ENCODE data around the gene REPS1.
"Not testable (repeated sequence)": the region's sequence is repeated elsewhere in the genome, so short reads cannot be mapped to it uniquely, and the experiment has no call there.

Gene REPS1, protein sequence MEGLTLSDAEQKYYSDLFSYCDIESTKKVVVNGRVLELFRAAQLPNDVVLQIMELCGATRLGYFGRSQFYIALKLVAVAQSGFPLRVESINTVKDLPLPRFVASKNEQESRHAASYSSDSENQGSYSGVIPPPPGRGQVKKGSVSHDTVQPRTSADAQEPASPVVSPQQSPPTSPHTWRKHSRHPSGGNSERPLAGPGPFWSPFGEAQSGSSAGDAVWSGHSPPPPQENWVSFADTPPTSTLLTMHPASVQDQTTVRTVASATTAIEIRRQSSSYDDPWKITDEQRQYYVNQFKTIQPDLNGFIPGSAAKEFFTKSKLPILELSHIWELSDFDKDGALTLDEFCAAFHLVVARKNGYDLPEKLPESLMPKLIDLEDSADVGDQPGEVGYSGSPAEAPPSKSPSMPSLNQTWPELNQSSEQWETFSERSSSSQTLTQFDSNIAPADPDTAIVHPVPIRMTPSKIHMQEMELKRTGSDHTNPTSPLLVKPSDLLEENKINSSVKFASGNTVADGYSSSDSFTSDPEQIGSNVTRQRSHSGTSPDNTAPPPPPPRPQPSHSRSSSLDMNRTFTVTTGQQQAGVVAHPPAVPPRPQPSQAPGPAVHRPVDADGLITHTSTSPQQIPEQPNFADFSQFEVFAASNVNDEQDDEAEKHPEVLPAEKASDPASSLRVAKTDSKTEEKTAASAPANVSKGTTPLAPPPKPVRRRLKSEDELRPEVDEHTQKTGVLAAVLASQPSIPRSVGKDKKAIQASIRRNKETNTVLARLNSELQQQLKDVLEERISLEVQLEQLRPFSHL

GRCh38 chr6:138987643-138988468, at the start of gene REPS1:
Gene REPS1, minus strand, starts transcription at chr6:138988253. Its CDS starts 571 bp downstream, at chr6:138987682.
- peak; percentile 90 to 92 for DNase-seq (ENCODE audit: low read depth in 2 of 2)

- no peak for DNase-seq (ENCODE audit: low read depth in 2 of 2)
These were observed 49.4 kb upstream of the REPS1 start for GRCh38 chr6:139037490-139037889.

GRCh38 chr6:139030228-139030963, 42.3 kb upstream of the REPS1 start:
- DNase-seq (ENCODE audit: low read depth in 2 of 2) = no peak

DNA sequence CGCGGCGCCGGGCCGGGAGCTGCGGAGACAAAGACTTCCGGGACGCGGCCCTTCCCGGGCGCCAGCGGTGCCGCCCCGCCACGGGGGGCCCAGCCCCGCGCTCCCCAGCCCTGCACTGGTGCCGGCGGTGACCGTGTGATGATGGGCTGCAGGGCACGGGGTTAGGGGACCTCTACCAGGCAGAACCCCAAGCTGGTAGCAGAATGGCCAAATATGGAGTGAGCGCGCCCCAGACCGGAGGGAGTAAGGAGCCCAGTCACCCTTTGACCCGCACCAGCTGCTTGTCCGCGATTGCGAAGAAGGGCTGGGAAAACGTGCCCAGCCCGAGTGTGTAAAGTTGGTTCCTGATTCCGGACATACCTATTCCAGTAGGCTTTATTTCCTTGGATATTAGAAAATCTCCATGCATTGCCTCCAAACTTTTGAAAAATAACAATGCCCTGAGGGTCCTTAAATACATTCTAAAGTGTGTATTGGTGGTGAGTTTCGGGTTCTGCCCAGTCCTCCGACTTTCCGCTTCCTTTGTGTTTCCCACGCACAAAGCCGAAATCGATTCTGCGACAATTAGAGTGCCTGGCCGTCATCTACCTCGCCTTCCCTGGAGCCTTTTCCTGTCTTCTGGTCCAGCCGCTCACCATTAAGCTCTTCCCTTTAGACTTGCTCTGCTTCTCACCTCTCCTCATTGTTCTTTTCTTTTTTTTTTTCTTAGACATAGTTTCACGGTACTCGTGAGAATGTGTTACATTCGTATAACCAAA, 41.6 kb upstream of the REPS1 start:
- no peak for DNase-seq (ENCODE audit: low read depth in 2 of 2)

- peak; percentile 69 to 76 for DNase-seq (ENCODE audit: low read depth in 2 of 2)
These were observed 40.8 kb upstream of the REPS1 start, which contains the start of gene ABRACL for GRCh38 chr6:139028658-139029469. Gene ABRACL, plus strand, starts transcription at chr6:139028745. Its CDS starts 5,416 bp downstream, at chr6:139034161.

GRCh38 chr6:139028215-139028657, 40.2 kb upstream of the REPS1 start:
- DNase-seq (ENCODE audit: low read depth in 2 of 2) = no peak

DNA sequence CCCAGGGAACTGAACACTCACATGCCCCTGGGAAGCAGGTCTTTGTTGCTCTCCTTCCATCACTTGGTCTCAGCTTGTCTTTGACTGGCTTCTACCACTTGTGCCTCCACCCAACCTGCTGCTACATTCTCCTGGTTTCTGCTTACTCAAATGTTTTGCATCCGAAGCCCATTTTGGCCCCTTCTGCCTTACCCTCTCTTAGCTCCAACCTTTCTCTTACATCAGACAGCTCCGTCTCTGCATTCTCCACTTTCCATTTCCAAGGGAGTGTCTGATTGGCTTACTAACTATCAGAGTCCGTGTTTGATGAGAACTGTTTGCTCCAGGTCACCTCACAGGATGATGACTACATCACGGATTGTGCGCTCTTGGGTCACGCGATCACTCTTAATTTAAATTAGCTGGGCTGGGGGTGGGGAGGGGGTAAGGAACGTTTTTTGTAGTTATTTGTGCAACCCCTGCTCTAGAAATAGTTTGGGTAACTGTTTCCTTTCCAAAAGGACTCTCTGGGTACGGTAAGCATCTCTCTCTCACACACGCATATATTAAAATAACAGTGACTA, 39.6 kb upstream of the REPS1 start:
- DNase-seq (ENCODE audit: low read depth in 2 of 2) = peak; percentile 10 to 14

DNA sequence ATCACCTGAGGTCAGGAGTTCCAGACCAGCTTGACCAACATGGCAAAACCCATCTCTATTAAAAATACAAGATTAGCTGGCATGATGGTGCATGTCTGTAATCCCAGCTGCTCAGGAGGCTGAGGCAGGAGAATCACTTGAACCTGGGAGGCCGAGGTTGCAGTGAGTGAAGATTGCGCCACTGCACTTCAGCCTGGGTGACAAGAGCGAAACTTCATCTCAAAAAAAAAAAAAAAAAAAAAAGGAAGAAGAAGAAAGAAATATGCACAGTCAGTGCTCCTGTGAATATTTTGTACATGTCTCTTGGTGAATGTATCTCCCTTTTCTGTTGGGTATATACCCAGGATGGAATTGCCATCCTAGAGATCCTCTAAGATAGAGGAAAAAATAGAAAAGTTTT, 37.4 kb upstream of the REPS1 start:
- DNase-seq (ENCODE audit: low read depth in 2 of 2) = not testable (repeated sequence)

DNA sequence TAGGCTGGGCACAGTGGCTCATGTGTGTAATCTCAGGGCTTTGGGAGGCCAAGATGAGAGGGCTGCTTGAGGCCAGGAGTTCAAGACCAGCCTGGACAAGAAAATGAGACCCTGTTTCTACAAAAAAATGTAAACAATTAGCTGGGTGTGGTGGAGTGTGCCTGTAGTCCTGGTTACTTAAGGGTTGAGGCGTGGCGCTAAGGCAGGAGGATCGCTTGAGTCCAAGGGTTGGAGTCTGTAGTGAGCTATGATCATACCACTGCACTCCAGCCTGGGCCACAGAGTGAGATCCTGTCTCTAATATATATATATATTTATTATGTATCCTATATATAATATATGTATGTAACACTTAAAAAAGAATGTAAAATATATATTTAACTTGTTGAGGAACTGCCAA, 32.6 kb upstream of the REPS1 start:
- DNase-seq (ENCODE audit: low read depth in 2 of 2) = no peak

DNA sequence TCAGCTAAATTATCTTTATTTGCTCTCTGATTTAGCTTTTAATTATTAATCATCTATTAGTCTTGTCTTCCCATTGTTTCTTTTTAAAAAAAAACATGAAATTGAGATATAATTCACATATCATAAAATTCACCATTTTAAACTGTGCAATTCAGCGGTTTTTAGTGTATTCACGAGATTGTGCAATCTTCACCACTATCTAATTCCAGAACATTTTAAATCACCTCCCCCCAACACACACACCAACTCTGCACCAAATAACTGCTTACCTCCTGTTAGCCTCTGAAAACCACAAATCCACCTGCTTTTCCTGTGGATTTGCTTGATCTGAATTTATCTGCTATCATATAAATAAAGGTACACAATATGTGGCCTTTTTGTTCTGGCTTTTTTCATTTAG, 31.7 kb upstream of the REPS1 start:
- DNase-seq (ENCODE audit: low read depth in 2 of 2) = no peak

DNA sequence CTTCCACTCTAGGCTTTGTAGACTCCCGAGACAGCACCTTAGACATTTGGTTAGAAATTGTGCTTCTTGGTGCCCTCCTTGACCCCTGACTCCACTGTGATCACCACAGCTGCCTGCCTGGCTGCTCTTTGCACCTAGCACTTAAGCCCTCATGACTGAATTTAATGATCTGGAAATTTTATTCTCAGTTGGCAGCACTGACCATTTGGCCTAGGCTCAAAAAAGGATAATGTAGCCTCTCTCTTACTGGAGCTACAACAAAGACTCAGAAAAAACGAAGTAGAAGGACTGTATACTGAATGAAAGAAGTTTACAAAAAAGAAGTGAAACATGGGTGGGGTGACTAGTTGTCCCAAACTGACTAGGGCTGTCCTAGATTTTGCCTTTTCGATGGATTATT, 29.2 kb upstream of the REPS1 start:
- DNase-seq (ENCODE audit: low read depth in 2 of 2) = no peak

- no peak for DNase-seq (ENCODE audit: low read depth in 2 of 2)
These were observed 28.5 kb upstream of the REPS1 start for GRCh38 chr6:139016337-139017213.

DNA sequence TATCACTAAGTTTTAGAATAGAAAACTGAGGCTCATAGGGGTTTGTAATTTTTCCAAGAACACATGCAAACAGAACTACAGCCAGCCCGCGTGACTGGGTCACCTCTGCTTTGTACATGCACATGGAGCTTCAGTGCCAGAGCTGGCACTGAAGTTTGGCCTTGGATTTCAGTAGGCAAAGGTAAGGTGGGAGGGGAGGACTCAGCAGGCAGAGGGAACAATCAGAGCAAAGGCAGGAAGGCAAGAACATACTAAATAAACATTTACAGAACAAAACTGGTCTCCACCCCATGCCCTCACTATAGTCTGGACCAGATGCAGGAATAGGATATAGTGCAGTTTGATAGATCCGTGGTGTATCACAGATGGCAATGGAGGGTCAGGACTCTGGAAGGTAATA, 26.9 kb upstream of the REPS1 start:
- no peak for DNase-seq (ENCODE audit: low read depth in 2 of 2)

GRCh38 chr6:139013185-139013800, 25.2 kb upstream of the REPS1 start:
- no peak for DNase-seq (ENCODE audit: low read depth in 2 of 2)

DNA sequence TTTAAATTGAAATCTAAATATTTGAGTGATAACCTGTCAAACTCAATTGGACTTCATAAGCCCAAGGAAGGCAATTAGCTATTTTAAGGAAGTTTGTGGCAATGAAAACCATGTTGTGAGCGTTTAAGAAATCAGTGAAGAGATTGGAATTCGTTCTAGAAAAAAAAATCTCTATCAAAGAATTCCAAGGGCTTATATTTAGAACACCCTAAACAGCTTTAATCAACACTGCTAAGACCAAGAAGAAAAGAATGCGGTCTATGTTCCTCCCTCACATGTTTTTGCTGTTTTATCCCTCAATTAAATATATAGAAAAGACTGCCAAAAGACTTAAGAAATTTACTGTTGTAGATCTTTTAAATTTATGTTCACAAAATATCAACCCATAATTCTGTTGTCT, 23.9 kb upstream of the REPS1 start:
- no peak for DNase-seq (ENCODE audit: low read depth in 2 of 2)

- DNase-seq (ENCODE audit: low read depth in 2 of 2) = no peak
These were observed 22.6 kb upstream of the REPS1 start for GRCh38 chr6:139010674-139011073.

- DNase-seq (ENCODE audit: low read depth in 2 of 2) = no peak
These were observed 20.1 kb upstream of the REPS1 start for GRCh38 chr6:139008117-139008516.

DNA sequence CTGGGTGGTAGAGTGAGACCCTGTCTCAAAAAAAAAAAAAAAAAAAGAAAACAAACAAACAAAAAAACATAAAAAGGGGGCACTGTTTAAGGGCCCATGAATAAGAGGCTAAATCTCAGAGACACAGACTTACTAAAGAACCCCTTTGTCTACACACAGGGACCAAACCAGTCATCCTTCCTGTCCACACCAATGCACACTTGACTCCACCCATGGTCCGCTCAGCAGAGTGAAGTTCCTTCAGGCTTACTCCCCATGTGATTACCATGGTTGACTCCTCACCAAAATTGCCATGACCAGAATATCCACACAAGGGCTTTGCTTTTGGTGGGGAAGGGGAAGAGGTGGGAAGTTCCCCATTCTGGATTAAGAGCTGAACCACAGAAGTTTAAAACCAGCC, 19.4 kb upstream of the REPS1 start:
- DNase-seq (ENCODE audit: low read depth in 2 of 2) = no peak
